Esophagus squamous epithelium (tissue), 4 donors: ENCODE data around the gene SRSF7.

Source experiments
- POLR2A ChIP-seq, 4 donors: fragments of 450-650 bp; IDR thresholded peaks; one replicate each; pipeline ENCODE4 v1.6.1; 2017; ENCODE audit warnings: antibody characterized with exemption in 4 of 4, mild to moderate bottlenecking in 4 of 4, moderate library complexity in 3 of 4
- TF ChIP-seq, protein P1 (sequence below), 6 experiments: fragments of 450-650 bp in 4 of 6; fragments of 200-600 bp in 2 of 6; sonication (generic) in 2 of 6; IDR thresholded peaks; one replicate each; pipeline ENCODE4 v1.5.1; 2016 to 2019; ENCODE audit warnings: antibody characterized with exemption in 6 of 6, mild to moderate bottlenecking in 4 of 6, moderate library complexity in 4 of 6

DNA sequence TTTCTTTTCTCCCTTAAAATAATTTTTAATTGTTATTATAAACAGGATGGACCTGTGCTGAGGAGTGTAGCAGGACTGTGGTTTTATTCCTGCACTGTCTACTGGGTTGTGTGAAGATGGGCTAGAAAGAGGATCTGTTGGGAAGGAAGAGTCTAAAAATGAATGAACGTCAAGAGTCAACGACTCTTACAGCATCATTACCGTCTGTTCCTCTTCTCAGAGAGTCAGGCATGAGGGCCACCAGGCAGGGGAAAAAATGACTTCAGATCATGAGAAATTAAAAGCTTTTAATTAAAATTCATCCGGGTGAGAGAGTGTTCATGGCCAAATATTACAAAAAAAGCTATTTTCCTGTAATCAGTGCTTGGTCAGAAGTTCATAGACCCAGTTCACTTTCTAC lies 32.6 kb downstream of the SRSF7 start:
- TF ChIP-seq, protein P1, sequence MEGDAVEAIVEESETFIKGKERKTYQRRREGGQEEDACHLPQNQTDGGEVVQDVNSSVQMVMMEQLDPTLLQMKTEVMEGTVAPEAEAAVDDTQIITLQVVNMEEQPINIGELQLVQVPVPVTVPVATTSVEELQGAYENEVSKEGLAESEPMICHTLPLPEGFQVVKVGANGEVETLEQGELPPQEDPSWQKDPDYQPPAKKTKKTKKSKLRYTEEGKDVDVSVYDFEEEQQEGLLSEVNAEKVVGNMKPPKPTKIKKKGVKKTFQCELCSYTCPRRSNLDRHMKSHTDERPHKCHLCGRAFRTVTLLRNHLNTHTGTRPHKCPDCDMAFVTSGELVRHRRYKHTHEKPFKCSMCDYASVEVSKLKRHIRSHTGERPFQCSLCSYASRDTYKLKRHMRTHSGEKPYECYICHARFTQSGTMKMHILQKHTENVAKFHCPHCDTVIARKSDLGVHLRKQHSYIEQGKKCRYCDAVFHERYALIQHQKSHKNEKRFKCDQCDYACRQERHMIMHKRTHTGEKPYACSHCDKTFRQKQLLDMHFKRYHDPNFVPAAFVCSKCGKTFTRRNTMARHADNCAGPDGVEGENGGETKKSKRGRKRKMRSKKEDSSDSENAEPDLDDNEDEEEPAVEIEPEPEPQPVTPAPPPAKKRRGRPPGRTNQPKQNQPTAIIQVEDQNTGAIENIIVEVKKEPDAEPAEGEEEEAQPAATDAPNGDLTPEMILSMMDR (IDR thresholded peaks at IDR 0.05) = no peak
- no peak for TF ChIP-seq POLR2A (IDR thresholded peaks at IDR 0.05)
